GM21423 (cell line): Measurements from ENCODE around the gene WDR45B.

Source experiments
- ATAC-seq: cut with Tn5 transposase; IDR thresholded peaks from one replicate; pipeline ENCODE4 v1.9.1; 2021; ENCODE audit warnings: mild to moderate bottlenecking, moderate library complexity; ENCODE audit not compliant: unreplicated experiment

Gene WDR45B

DNA sequence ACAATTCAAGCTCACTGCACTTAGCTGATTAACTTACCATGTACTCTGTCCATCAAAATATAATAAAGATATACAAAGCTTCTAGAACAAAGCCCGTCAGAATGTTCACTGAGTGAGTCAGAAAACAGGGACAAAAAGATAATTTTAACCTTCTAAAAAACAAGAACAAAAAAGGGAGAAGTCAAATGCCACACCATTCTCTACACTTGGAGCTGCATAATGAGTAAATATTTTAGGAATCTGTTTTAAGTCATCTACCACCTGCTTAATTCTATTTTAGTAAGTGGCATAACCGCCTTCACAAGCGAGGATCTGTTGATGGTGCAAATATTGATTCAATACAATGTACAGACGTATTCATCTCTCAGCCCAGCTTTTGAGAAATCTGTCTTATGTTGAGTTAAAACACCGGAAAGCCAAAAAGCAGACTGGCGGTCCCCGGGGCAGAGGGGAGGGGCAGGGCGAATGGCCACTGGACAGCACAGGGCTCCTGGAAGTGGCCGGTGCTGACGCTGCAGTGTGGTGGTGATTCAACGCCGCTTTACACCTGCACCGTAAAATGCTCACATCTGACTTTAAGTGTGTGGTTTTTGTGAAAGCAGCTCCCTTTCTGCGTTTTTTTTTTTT is 30.1 kb upstream of the WDR45B start:
- no peak for ATAC-seq

DNA sequence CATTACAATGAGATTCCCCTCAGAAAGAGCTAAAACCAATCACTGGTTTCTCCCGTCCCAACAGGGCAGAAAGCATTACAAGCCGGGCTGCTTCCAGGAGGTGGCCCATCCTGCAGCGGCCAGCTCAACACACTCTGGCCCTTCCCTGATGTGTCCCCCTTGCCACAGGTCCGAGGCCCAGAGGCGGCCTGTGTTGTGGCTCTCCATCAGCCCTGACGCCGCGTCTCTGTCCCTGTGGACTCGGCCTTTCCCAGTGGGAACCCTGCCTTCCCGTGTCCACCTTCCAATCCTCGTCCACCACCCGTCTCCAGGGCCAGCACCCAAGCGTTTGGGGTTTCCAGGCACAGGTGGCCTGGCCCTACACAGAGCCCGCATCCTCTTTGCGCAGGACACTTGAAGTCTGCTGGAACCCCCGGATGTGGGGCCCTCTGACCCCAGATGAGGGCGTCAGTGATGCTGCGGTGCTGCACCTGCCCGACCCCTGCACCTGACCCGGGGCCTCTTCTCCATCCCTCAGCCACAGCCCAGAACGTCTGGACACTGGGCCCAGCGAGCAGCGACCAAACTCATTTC is 29.2 kb upstream of the WDR45B start:
- no peak for ATAC-seq

DNA sequence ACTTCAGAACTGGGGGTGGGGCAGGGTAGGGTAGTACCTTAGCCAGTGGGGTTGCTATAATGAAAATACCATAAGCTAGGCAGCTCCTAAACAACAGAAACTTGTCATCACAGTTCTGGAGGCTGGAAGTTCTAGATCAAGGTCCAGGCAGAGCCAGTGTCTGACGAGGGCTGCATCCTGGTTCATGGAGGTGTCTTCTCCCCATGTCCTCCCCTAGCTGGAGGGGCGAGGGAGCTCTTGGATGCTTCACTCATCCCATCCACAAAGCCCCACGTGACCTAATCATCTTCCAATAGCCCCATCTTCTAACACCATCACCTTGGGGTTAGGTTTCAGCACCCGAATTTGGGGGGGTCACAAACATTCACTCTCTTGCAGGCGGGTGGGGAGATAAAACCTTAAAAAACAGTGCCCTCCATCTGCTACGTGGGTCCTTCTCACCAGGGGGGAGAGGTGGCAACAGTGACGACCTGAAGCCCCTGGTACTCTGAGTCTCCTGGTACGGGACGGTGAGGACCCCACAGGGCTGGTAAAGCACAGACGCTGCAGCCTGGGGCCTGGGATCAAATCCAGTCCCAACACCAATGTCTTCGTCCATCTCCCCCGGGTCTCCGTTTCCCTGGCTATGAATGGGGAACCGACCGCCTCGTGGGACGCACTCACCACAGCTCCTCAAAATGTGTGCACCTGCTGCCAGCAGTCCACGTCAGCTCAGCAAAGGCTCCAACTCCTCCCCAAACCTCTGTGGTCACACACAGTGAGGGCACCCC is 27.4 kb upstream of the WDR45B start:
- no peak for ATAC-seq

DNA sequence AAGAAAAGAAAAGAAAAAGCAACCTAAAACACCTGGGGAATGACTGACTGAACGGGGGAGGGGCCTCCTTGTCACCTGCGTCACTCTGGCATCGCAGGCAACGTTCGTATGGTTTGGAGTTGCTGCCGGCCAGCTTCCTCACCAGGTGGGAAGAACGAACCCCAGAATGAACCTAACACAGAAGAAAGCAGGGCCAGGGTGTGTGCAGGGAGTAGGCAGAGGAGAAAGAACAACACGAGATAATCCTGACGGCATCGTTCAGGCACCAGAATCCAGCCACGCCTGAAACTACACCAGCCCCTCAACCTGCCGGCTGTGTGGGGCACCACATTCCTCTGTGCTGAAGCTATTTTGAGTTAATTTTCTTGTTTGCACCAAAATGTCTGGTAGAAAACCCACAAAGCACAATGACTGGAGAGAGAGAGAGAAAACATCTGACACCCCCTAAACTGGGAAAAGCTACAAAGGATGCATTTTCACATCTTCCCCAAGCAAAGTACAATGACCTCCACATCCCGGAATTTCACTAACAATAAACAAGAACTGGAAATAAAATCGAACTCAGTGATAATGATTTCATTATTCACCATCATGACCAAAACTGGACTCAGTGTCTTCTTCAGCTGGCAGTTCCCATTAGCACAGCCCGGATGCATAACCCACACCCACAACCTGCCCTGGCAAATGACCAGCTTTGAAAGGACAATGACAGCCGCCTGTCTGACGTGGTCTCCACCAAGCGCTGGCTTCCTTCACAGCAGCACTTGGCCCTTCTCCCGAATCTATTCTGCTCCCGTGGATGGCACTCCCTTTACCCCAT is 26.6 kb upstream of the WDR45B start:
- ATAC-seq, result no peak

DNA sequence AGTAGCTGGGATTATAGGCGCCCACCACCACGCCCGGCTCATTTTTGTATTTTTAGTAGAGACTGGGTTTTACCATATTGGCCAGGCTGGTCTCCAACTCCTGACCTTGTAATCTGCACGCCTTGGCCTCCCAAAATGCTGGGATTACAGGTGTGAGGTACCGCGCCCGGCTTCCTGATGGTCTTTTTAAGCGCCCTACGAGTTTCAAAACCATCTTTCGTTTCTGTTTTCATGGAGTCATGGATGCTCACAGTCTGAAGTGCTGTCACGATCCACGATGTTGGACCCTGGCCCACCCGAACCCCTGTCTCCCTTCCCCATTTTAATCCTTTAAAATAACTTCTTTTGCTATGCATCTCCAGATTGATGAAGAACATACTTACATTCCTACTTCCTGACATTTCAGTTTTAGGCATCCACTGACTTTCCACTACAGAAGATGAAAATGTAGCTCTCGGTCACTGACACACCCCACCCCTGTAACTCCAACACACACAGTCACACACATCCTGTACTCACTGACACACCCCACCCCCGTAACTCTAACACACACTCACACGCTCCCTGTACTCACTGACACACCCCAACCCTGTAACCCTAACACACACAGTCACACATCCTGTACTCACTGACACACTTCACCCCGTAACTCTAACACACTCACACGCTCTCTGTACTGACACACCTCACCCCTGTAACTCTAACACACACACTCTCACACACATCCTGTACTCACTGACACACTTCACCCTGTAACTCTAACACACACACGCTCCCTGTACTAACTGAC is 22.6 kb upstream of the WDR45B start:
- no peak for ATAC-seq

DNA sequence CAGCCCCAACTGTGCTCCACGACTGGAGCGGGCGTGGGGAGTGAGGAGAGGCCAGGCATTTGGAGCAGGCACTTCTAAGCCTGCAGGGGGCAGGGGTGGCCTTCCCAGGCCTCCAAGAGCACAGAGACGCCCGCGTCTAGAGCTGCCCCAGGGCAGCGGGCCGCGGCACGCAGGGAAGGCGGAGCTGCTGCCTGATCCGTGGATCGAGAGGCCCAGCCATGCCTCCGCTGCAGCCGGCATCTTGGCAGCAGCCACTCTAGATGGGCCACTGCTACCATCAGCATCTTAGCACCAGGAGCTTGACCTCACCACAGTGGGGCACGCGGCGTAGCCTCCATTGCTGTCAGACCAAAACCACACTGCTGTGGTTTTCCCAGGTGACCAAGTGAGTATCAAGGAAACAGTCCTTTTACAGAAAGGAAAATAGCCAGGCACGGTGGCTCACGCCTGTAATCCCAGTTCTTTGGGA is 20.4 kb upstream of the WDR45B start:
- ATAC-seq, result peak; percentile 65

DNA sequence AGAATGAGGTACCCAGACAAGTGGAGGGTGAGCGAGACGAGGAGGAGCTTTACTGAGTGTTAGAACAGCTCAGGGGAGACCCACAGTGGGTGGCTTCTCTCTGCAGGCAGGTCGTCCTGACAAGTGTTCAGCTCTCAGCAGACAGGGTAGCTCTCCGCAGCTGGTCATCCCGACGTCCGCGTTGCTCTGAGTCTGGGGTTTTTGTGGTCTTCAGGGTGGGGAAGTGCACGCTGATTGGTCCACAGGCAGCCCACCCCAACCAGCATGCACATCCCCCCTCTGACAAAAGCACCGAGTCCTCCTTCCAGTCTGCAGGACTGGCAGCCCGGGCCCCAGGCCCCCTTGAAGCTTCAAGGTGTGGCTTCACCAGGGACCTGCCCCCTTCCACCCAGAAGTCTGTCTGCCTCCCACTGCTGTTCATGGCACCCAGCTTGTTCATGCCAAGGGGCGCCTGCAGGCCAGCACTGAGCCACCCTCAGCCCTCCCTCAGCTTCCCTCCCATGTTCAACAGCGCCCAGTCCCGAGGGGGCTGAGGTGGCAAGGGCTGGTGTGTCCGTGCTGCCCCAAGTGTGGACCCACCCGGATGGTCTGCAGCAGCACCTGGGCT is 19.9 kb upstream of the WDR45B start:
- ATAC-seq, result no peak

DNA sequence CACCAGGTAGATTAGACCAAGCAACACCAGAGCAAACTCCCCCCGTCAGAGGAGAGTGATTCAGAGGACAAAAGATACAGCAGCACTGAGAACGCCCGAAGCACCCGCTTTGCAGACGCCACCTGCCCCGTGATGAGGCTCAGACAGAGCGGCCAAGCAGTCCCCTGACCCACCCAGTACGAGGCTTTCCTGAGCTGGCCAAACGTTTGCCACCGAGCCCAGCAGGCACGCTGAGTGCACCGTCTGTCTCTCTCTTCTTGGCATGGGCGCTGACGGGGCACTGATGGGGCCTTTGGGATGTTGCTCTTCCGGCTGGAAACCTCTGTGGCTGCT is 19.4 kb upstream of the WDR45B start:
- no peak for ATAC-seq

DNA sequence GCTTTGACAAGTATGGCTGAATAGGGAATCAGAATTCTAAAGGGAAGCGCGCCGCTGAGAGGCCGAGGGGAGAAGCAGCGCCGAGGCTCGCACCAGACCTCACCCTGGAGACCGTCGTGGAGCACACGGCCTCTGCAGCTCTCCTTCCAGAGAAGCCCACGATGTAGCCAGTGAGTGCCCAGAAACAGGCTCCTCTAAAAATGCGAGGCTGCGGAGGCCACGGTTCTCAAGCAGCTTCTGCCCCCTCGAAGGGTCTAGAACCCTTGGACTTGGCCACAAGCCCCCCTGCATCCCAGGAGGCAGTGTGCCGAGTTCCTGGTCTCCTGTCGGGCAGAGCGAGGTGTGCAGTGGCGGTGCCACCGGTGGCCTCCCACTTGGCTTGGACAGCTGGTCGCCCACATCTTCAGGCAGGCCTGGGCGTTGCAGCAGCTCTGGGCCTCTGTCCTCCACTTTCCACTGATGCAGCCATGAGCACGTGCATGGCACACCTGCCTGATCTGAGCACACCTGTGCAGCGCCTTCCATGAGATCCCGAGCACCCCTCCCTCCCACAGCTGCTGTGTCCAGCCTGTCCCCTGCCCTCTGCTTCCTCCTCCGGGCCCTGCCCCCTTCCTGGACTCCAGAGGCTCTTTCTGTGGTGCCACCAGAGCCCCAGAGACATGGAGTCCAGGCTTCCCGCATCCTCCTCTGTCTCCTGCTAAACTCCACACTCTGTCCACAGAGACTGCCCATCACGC is 18.9 kb upstream of the WDR45B start:
- ATAC-seq, result no peak

DNA sequence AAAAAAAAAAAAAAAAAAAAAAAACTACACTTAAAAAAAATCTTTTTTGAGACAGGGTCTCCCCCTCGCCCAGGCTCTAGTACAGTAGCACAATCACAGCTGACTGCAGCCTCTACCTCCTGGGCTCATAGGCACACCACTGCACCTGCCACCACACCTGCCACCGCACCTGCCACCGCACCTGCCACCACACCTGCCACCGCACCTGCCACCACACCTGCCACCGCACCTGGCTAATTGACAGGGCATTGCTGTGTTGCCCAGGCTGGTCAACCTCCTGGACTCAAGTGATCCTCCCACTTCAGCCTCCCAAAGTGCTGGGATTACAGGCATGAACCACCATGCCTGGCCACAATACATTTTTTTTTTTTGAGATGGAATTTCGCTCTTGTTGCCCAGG is 17.6 kb upstream of the WDR45B start:
- no peak for ATAC-seq

DNA sequence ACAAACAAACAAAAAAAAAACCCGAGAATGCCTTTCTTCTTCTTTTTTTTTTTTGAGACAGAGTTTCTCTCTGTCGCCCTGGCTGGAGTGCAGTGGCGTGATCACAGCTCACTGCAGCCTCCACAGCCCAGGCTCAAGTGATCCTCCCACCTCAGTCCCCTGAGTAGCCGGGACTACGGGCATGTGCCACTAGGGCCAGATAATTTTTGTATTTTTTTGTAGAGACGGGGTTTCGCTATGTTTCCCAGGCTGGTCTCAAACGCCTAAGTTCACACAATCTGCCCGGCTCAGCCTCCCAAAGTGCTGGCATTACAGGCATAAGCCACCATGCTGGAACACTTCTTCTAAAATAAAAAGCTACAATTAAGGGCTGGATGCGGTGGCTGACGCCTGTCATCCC is 17.0 kb upstream of the WDR45B start:
- ATAC-seq, result no peak

DNA sequence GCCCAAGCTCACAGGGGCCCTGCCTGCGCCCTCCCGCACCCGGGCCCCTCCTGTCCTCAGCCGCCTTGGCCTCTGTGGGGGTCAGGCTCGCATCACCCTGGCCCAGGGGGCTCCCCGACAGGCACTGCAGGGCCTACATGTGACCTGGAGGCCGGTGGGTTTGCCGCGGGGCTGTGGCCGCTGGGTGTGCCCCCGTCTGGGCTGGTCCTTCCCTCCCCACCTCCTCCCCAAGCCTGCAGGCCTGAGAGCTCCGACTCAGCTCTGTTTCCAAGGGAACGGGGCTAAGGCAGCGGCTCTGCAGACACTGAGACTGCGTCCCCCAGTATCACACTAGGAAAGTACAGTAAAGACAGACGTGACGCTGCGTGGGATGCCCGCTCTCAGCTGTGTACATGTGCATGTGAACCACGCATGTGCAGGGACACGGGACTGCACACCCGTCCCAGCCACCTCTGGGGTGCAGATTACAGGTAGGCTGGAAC is 16.5 kb upstream of the WDR45B start:
- no peak for ATAC-seq

DNA sequence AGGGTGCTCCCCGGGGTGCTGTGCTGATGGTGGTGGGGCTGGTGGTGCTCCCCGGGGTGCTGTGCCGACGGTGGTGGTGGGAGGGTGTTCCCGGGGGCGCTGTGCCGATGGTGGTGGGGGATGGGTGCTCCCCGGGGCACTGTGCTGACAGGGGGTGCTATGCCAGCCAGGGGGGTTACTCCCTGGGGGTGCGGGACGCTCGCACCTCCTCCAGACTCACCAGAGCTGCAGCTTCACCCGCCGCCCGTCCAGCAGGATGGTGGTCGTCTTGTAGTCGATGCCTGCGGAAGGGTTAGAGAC is 16.0 kb upstream of the WDR45B start:
- ATAC-seq, result no peak

DNA sequence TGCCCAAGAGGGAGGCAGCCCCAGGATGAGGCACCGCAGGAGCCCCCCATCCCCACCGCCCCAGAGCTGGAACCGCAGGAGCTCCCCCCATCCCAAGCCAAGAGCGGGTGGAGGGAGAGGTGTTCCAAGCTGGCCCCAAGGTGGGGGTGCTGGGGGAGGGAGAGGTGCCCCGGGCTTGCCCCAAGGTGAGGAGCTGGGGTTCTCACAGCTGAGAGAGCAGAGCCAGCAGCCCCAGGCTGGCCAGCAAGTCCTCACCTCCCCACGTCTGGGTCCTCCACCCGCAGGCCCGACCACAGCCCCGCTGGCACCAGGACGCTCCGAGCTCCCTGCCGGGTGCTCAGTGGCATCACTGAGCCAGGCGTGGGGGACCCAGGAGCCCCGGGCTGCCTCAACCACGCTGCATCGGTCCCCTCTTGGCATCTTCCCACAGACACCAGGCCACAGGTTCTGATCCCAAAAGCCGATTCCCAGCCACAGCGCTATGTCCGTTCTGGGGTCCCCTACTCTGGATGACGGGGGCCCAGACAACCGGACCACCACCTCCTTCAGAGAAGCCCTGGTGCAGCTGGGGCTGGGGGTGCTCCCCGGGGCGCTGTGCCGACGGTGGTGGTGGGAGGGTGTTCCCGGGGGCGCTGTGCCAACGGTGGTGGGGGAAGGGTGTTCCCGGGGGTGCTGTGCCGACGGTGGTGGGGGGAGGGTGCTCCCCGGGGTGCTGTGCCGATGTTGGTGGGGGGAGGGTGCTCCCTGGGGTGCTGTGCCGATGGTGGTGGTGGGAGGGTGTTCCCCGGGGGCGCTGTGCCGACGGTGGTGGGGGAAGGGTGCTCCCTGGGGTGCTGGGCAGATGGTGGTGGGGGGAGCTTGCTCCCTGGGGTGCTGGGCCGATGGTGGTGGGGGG is 15.4 kb upstream of the WDR45B start:
- ATAC-seq, result no peak

DNA sequence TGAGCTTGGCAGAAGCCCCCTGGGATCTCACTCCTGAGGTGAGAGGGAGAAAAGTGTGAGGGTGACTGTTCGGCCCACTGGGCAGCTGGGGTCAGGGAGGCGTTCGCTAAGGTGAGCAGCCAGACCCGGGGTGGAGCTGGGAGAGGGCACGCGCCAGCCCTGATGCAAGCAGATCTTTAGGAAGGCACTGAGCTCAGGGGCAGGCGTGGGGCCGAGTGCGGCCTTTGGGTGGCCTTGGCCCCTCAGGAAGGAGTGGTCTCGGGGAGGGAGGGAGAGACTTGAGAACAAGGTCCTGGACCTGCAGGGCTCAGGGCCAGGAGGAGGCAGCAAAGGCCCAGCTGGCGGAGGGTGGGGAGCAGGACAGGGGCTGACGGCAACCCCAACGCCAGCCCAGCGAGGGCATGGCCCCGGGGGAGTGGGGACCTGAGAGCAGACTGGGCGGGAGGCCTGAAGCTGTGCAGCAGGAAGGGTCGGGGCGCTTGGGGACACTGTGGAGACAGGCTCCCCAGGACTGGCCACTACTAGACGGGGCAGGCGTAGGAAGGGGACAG is 14.5 kb upstream of the WDR45B start:
- ATAC-seq, result no peak

DNA sequence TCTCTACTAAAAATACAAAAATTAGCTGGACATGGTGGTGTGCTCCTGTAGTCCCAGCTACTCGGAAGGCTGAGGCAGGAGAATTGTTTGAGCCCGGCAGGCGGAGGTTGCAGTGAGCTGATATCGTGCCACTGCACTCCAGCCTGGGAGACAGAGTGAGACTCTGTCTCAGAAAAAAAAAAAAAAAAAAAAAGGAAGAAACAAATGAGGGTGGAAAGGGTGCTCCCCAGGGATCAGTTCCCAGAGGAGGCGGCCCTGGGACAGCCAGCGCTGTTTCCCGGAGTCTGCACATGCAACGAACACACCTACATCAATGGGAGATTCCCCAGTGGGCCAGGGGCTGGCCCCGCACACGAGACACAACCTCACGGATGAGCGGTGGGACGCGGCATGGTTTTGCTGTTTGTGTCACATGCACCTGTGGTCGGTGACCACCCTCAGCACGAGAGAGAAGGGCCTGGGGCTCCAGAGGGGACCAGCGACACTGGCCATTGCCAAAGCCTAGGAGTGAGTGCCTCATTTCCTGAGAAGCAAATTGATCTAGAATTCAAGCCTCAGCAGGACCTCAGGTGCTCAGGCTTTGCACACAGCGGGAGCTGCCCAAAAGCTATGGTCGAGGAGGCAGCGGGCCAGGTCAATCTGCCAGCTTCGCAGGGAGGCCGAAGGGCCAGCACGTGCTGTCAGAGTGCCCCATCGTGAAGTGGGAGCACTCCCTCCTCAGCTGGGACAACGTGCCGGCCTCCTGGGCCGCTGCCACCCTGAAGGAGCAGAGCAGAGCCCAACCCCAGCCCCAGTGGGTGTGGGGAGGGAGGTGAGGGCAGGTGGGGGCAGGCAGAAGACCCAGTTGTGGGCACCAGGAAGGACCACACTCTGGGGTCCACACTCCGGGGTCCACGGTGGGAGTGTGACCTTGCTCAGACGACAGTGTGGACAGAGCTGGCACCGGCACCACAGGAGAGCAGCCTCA is 13.8 kb upstream of the WDR45B start:
- ATAC-seq, result no peak

DNA sequence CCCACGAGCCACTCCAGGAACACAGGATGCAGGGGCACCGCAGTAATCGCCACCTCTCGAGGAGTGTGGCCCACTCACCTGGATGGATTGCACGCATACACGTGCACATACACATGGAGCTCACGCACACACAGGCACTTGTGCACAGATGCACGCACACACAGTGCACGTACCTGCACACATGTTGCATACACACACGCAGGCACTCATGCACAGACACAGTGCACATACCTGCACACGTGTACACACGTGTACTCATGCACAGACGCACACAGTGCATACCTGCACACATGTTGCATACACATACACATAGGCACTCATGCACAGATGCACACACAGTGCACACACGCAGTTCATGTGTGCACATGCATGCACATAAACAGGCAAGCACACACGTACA is 11.6 kb upstream of the WDR45B start:
- no peak for ATAC-seq
